GM12878 (cell line): ENCODE measurements around the gene LIN37. TPM values are rescaled to one million over a fixed set of nuclear protein-coding genes. Genes with fewer than 3 reads are reported as not detected.

Source experiments
- BRCA1 ChIP-seq: IDR thresholded peaks from 2 replicates; pipeline ENCODE4 v1.6.1; 2011; ENCODE audit warnings: low read depth, low read length, improper control_type of control experiment
- CEBPZ ChIP-seq: fragments of 150-350 bp; IDR thresholded peaks from 2 replicates; pipeline ENCODE4 v1.6.1; 2016; ENCODE audit warnings: low read depth, low read length
- E2F8 ChIP-seq: fragments of 450-650 bp; IDR thresholded peaks from 2 replicates; pipeline ENCODE4 v1.6.1; 2018; ENCODE audit warnings: mild to moderate bottlenecking, low read depth, moderate library complexity; ENCODE audit not compliant: partially characterized antibody
- FOXM1 ChIP-seq: IDR thresholded peaks from 2 replicates; pipeline ENCODE4 v1.6.1; 2012; ENCODE audit warnings: low read depth, mild to moderate bottlenecking, inconsistent platforms, low read length, moderate library complexity
- HDGF ChIP-seq: fragments of 450-650 bp; IDR thresholded peaks from 2 replicates; pipeline ENCODE4 v1.6.1; 2016; ENCODE audit warnings: antibody characterized with exemption
- IRF3 ChIP-seq: fragments of 450-650 bp; IDR thresholded peaks from 2 replicates; pipeline ENCODE4 v1.6.1; 2014; ENCODE audit warnings: mild to moderate bottlenecking
- MAX ChIP-seq: IDR thresholded peaks from 2 replicates; pipeline ENCODE4 v1.6.1; 2012; ENCODE audit warnings: low read depth, low read length, improper control_type of control experiment
- MEF2A ChIP-seq: IDR thresholded peaks from 2 replicates; pipeline ENCODE4 v1.6.1; 2011; ENCODE audit warnings: low read depth, mild to moderate bottlenecking, low read length, moderate library complexity; ENCODE audit not compliant: insufficient read depth
- MTA2 ChIP-seq: fragments of 450-650 bp; IDR thresholded peaks from 2 replicates; pipeline ENCODE4 v1.6.1; 2016; ENCODE audit warnings: low read depth, mild to moderate bottlenecking, moderate library complexity
- MYC ChIP-seq: IDR thresholded peaks from 2 replicates; pipeline ENCODE4 v1.6.1; 2011; ENCODE audit warnings: mild to moderate bottlenecking, low read length, moderate library complexity, inconsistent platforms; ENCODE audit not compliant: insufficient read depth, insufficient replicate concordance, insufficient read length, severe bottlenecking
- SMAD1 ChIP-seq: fragments of 450-650 bp; IDR thresholded peaks from 2 replicates; pipeline ENCODE4 v1.6.1; 2018; ENCODE audit warnings: mild to moderate bottlenecking, low read depth; ENCODE audit not compliant: partially characterized antibody
- TAF1 ChIP-seq: IDR thresholded peaks from 2 replicates; pipeline ENCODE4 v1.6.1; 2011; ENCODE audit warnings: mild to moderate bottlenecking, low read depth, low read length, borderline replicate concordance
- YY1 ChIP-seq: IDR thresholded peaks from 2 replicates; pipeline ENCODE4 v1.6.1; 2011; ENCODE audit warnings: low read depth, mild to moderate bottlenecking, low read length
- ZBTB11 ChIP-seq: fragments of 450-650 bp; formaldehyde crosslinking; IDR thresholded peaks from 2 replicates; pipeline ENCODE4 v1.5.0; 2022; ENCODE audit warnings: mild to moderate bottlenecking, missing genetic modification characterization
- ZNF207 ChIP-seq: fragments of 450-650 bp; IDR thresholded peaks from 2 replicates; pipeline ENCODE4 v1.6.1; 2014; ENCODE audit warnings: antibody characterized with exemption, mild to moderate bottlenecking, borderline replicate concordance
- polyA plus RNA-seq, 11 experiments: library from polyadenylated mRNA; depleted of rRNA in 4 of 11; unstranded in 6 of 11; stranded (reverse) in 5 of 11; fragments of >200 nt; fragmentation: Nextera tagmentation in 4 of 11; fragmentation: Illumina TruSeq in 1 of 11; extraction: Ambion mirVana in 4 of 11; extraction: Trizol in 1 of 11; gene quantifications; 1 replicate in 1 of 11; 2 replicates in 10 of 11; pipeline versions ENCODE4 v1.2.1 to v1.2.3, GENCODE V29; 2011 to 2016; ENCODE audit warnings: inconsistent platforms in 2 of 11, missing spikeins in 2 of 11, low read depth in 1 of 11
- total RNA-seq, 4 experiments: library from RNA; depleted of rRNA in 3 of 4; stranded (reverse); fragments of >200 nt in 3 of 4; fragmentation: Illumina TruSeq in 1 of 4; extraction: Trizol in 1 of 4; gene quantifications; 2 replicates each; pipeline versions ENCODE4 v1.2.1 to v1.2.3, GENCODE V29; 2013 to 2021

Gene LIN37
- total and polyA plus RNA-seq, 10 of the 15 experiments (the other 5 are each of a cell fraction or from before 2014, with no cell fraction given), result 0.69 to 11.9 (median 7.6) TPM

GRCh38 chr19:35757749-35758608 is 9.6 kb downstream of the LIN37 start, which contains the start of gene PROSER3 (continued):
- TF ChIP-seq MYC (no peak), ZBTB11 (CRISPR knock-in tag) (no peak), IRF3 (peak; percentile 99), HDGF (peak; percentile 72), MEF2A (no peak), ZNF207 (peak; percentile 95; the same call in 1 of the 2 replicates), E2F8 (peak; percentile 20), TAF1 (peak; percentile 36; the same call in 1 of the 2 replicates), SMAD1 (peak; percentile 25), FOXM1 (no peak; the same call in 1 of the 2 replicates), YY1 (peak; percentile 93), CEBPZ (peak; percentile 94), BRCA1 (no peak), MAX (no peak; the same call in 1 of the 2 replicates), MTA2 (0 out of 2 replicates have a peak, but pooled peaks have one; percentile 15)
